Measurements from ENCODE around the gene INO80C. TPM values are rescaled to one million over a fixed set of nuclear protein-coding genes. Genes with fewer than 3 reads are reported as not detected.

Gene INO80C
- total RNA-seq, 1 experiment from 2014 or later = 42.3 TPM

DNA sequence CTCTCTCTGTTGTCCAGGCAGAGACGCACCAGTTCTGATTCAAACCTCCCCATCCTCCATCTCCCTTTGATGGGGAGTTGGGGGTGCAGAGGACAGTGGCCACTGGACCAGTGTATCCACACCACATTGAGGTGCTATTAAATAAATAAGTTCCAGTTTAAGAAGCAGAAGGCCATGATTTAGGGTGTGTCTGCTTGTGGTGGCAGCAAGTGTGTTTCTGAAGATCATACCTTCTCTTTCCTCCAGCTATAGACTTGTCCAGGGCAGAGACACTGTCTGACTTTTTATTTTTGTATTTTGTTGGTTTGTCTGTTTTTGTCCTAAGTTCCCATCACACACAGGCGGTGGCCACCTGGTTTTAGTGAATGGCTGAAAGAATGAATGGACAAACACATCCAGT, 16.5 kb upstream of the INO80C start (continued):
- TF ChIP-seq, protein P1, sequence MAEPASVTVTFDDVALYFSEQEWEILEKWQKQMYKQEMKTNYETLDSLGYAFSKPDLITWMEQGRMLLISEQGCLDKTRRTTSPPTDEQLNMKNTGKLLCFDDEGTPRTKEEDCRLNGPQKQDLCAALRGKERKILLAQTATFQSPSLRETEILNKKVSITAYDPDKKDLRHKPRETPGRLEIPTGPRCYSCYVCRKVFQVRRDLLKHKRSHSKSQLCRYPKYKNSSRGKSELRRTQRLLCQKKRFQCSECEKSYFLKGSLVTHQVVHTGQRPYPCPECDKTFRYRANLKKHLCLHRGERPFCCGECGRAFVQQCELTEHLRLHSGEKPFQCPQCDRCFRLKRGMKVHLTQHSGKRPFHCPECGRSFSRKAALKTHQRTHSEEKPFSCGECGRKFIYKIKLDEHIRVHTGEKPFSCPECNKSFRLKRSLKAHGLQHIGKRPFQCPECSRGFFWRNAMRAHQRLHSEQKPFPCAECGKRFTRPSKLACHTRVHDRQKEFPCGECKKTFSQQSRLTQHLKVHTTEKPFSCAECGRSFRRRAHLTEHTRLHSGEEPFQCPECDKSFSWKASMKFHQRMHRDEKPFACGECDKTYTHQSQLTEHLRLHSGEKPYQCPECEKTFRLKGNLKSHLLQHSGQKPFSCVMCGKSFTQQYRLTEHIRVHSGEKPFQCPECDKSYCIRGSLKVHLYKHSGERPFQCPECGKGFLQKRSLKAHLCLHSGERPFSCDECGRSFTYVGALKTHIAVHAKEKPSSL (CRISPR knock-in tag; conservative IDR thresholded peaks at IDR 0.05) = no peak
- TF ChIP-seq, protein P2, sequence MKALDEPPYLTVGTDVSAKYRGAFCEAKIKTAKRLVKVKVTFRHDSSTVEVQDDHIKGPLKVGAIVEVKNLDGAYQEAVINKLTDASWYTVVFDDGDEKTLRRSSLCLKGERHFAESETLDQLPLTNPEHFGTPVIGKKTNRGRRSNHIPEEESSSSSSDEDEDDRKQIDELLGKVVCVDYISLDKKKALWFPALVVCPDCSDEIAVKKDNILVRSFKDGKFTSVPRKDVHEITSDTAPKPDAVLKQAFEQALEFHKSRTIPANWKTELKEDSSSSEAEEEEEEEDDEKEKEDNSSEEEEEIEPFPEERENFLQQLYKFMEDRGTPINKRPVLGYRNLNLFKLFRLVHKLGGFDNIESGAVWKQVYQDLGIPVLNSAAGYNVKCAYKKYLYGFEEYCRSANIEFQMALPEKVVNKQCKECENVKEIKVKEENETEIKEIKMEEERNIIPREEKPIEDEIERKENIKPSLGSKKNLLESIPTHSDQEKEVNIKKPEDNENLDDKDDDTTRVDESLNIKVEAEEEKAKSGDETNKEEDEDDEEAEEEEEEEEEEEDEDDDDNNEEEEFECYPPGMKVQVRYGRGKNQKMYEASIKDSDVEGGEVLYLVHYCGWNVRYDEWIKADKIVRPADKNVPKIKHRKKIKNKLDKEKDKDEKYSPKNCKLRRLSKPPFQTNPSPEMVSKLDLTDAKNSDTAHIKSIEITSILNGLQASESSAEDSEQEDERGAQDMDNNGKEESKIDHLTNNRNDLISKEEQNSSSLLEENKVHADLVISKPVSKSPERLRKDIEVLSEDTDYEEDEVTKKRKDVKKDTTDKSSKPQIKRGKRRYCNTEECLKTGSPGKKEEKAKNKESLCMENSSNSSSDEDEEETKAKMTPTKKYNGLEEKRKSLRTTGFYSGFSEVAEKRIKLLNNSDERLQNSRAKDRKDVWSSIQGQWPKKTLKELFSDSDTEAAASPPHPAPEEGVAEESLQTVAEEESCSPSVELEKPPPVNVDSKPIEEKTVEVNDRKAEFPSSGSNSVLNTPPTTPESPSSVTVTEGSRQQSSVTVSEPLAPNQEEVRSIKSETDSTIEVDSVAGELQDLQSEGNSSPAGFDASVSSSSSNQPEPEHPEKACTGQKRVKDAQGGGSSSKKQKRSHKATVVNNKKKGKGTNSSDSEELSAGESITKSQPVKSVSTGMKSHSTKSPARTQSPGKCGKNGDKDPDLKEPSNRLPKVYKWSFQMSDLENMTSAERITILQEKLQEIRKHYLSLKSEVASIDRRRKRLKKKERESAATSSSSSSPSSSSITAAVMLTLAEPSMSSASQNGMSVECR (CRISPR knock-in tag; IDR thresholded peaks at IDR 0.05; ENCODE audit: borderline replicate concordance) = no peak
- TF ChIP-seq FOXJ3 (CRISPR knock-in tag; IDR thresholded peaks at IDR 0.05; ENCODE audit: borderline replicate concordance) (no peak), TEAD1 (CRISPR knock-in tag; IDR thresholded peaks at IDR 0.05) (no peak), NFYB (CRISPR knock-in tag; conservative IDR thresholded peaks at IDR 0.05; ENCODE audit: low read depth) (no peak), NFE2L1 (CRISPR knock-in tag; IDR thresholded peaks at IDR 0.05) (no peak), RELA (CRISPR knock-in tag; IDR thresholded peaks at IDR 0.05; ENCODE audit: borderline replicate concordance) (no peak)

DNA sequence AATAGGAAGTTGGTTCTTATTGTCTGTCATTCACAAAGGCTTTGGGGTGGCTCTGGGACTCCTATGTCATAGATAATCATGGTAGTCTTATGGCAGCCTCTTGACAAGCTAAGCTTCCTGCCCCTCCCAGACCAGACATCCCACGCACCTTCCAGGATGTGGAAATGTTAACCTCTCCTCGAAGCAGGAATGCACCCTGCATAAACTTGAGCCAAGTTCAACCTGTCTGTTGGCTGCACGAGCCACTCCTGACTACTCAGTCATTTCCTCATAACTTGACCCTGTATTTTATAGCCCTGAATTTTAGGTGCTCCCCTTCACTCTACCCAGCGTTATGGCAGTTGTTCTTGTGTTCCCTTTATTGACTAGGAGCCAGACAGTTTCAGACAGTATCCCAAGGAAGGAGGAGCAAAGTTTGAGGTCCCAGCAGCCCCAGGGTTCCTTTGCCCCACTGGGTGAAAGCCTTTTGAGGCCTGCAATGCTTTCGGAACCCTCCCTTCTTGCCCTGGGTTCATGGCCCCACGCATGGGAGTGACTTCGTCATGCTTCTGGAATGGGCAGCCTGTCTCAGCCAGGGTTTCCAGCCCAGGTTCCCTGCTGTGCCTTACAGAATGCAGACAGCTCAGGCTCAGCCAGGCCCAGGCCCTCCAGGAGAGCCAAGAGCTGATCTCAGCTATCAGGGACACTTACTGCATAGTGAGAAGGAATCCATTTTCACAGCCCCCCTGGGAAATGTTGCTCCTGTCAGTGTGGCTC, 15.6 kb upstream of the INO80C start:
- ChIA-PET POLR2A (interaction anchor here (0.6 kb wide), 1 partner anchor 55 kb away, joined by 3 read pairs; no protein-coding TSS in a partner anchor), CTCF (interaction anchor here (1.5 kb wide), 1 partner anchor 127 kb away, joined by 8 read pairs; no protein-coding TSS in a partner anchor)
- H3K9me3 Mint-ChIP-seq = no peaks in the 10 kb centered on the region

DNA sequence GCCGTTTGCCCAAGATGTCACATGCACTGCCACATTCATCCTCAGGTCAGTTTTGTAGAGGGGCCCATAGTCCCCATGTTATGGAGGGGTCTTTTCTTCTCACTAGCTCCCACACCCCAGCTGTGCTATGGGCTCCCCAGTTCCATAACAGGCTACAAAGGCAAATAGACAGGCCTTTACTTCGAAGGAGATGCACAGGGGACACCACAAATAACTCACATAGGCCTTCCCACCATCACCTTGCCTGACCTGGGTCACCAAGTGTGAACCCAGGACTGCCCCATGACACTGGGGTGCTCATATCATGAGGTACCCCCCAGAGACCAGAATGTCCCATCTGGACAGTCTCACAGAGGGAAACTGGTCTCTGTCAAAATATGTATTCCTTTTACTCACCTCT, 15.0 kb upstream of the INO80C start:
- CTCF ChIA-PET = no interaction called here
- H3K4me3 Mint-ChIP-seq = no peak overlapping the region
- H3K27me3 Mint-ChIP-seq (ENCODE audit: low read depth) = no peaks in the 10 kb centered on the region
- H3K4me1 Mint-ChIP-seq = peaks cover 33% of the 10 kb centered on the region
- no peak overlapping the region for H3K27ac Mint-ChIP-seq
- ATAC-seq = no peak
- H3K36me3 Mint-ChIP-seq = no peaks in the 10 kb centered on the region
- DNase-seq (ENCODE audit: low spot score) = no peak
- no peaks in the 10 kb centered on the region for H3K9me3 Mint-ChIP-seq
- TF ChIP-seq ZNF138 (CRISPR knock-in tag; conservative IDR thresholded peaks at IDR 0.05) (no peak), RORB (CRISPR knock-in tag; IDR thresholded peaks at IDR 0.05) (no peak), MXD4 (CRISPR knock-in tag; IDR thresholded peaks at IDR 0.05; ENCODE audit: borderline replicate concordance) (no peak), ZNF423 (CRISPR knock-in tag; IDR thresholded peaks at IDR 0.05) (no peak), GTF2I (CRISPR knock-in tag; conservative IDR thresholded peaks at IDR 0.05) (no peak), ZNF396 (CRISPR knock-in tag; IDR thresholded peaks at IDR 0.05; ENCODE audit: borderline replicate concordance) (no peak), FOXJ3 (CRISPR knock-in tag; IDR thresholded peaks at IDR 0.05; ENCODE audit: borderline replicate concordance) (no peak), FOXK1 (CRISPR knock-in tag; IDR thresholded peaks at IDR 0.05) (no peak)
- TF ChIP-seq, protein P3, sequence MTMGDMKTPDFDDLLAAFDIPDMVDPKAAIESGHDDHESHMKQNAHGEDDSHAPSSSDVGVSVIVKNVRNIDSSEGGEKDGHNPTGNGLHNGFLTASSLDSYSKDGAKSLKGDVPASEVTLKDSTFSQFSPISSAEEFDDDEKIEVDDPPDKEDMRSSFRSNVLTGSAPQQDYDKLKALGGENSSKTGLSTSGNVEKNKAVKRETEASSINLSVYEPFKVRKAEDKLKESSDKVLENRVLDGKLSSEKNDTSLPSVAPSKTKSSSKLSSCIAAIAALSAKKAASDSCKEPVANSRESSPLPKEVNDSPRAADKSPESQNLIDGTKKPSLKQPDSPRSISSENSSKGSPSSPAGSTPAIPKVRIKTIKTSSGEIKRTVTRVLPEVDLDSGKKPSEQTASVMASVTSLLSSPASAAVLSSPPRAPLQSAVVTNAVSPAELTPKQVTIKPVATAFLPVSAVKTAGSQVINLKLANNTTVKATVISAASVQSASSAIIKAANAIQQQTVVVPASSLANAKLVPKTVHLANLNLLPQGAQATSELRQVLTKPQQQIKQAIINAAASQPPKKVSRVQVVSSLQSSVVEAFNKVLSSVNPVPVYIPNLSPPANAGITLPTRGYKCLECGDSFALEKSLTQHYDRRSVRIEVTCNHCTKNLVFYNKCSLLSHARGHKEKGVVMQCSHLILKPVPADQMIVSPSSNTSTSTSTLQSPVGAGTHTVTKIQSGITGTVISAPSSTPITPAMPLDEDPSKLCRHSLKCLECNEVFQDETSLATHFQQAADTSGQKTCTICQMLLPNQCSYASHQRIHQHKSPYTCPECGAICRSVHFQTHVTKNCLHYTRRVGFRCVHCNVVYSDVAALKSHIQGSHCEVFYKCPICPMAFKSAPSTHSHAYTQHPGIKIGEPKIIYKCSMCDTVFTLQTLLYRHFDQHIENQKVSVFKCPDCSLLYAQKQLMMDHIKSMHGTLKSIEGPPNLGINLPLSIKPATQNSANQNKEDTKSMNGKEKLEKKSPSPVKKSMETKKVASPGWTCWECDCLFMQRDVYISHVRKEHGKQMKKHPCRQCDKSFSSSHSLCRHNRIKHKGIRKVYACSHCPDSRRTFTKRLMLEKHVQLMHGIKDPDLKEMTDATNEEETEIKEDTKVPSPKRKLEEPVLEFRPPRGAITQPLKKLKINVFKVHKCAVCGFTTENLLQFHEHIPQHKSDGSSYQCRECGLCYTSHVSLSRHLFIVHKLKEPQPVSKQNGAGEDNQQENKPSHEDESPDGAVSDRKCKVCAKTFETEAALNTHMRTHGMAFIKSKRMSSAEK (CRISPR knock-in tag; IDR thresholded peaks at IDR 0.05; ENCODE audit: borderline replicate concordance) = no peak
- TF ChIP-seq, protein P4, sequence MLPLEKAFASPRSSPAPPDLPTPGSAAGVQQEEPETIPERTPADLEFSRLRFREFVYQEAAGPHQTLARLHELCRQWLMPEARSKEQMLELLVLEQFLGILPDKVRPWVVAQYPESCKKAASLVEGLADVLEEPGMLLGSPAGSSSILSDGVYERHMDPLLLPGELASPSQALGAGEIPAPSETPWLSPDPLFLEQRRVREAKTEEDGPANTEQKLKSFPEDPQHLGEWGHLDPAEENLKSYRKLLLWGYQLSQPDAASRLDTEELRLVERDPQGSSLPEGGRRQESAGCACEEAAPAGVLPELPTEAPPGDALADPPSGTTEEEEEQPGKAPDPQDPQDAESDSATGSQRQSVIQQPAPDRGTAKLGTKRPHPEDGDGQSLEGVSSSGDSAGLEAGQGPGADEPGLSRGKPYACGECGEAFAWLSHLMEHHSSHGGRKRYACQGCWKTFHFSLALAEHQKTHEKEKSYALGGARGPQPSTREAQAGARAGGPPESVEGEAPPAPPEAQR (CRISPR knock-in tag; IDR thresholded peaks at IDR 0.05) = no peak
- TF ChIP-seq, protein P5, sequence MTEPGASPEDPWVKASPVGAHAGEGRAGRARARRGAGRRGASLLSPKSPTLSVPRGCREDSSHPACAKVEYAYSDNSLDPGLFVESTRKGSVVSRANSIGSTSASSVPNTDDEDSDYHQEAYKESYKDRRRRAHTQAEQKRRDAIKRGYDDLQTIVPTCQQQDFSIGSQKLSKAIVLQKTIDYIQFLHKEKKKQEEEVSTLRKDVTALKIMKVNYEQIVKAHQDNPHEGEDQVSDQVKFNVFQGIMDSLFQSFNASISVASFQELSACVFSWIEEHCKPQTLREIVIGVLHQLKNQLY (CRISPR knock-in tag; IDR thresholded peaks at IDR 0.05) = no peak
- POLR2A ChIA-PET = interaction anchor here (0.6 kb wide), 1 partner anchor 54 kb away, joined by 3 read pairs; no protein-coding TSS in a partner anchor

More for the DNA sequence above, 15.6 kb upstream of the INO80C start:
- H3K27ac Mint-ChIP-seq = no peak overlapping the region
- TF ChIP-seq SP1 (CRISPR knock-in tag; conservative IDR thresholded peaks at IDR 0.05) (no peak), ZNF423 (CRISPR knock-in tag; IDR thresholded peaks at IDR 0.05) (peak; percentile 21; the same call in 1 of the 2 replicates), ZNF671 (CRISPR knock-in tag; IDR thresholded peaks at IDR 0.05) (no peak)
- TF ChIP-seq, protein P6, sequence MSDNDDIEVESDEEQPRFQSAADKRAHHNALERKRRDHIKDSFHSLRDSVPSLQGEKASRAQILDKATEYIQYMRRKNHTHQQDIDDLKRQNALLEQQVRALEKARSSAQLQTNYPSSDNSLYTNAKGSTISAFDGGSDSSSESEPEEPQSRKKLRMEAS (CRISPR knock-in tag; IDR thresholded peaks at IDR 0.05) = no peak
- DNase-seq (ENCODE audit: low spot score) (peak; percentile 54), ATAC-seq (peak; percentile 43)
- no peaks in the 10 kb centered on the region for H3K36me3 Mint-ChIP-seq
- H3K4me1 Mint-ChIP-seq = peaks cover 33% of the 10 kb centered on the region
- H3K27me3 Mint-ChIP-seq (ENCODE audit: low read depth) = no peaks in the 10 kb centered on the region
- no peak overlapping the region for H3K4me3 Mint-ChIP-seq

Measured in WTC11 (cell line).